ENCODE measurements around the gene ZNF497.
A peak's percentile ranks its signal among the peaks of the same experiment; 100 is the strongest.
"Not testable (repeated sequence)": the region's sequence is repeated elsewhere in the genome, so short reads cannot be mapped to it uniquely, and the experiment has no call there.

ZNF497 gene

GRCh38 chr19:58362272-58362994, at the start of gene ZNF497:
ZNF497 (minus strand) TSS chr19:58362751; CDS start chr19:58357635, 5,116 bp downstream.
- WGBS (ENCODE audit: insufficient coverage, insufficient read length), result no CpG with 5 or more reads among the region's 74 CpGs
- Histone ChIP-seq H3K4me3 (ENCODE audit: low read length) (peak within 1 kb of the TSS; percentile 66), H3K27me3 (ENCODE audit: control insufficient read depth, insufficient read depth, low read length) (no peaks in the 10 kb centered on the region), H3K27ac (ENCODE audit: low read length) (no peak within 1 kb of the TSS), H3K36me3 (ENCODE audit: control insufficient read depth, insufficient read depth, low read length) (no peaks in the 10 kb centered on the region; the same call in 1 of the 2 replicates), H3K9me3 (ENCODE audit: control insufficient read depth, insufficient read depth, low read length) (no peaks in the 10 kb centered on the region), H3K4me1 (ENCODE audit: control insufficient read depth, insufficient read depth, low read length) (peaks cover 2% of the 10 kb centered on the region; the same call in 1 of the 2 replicates)
- DNase-seq (ENCODE audit: low read depth, low spot score), result peak; percentile 93

GRCh38 chr19:58409010-58409790, 46.6 kb upstream of the ZNF497 start:
- Histone ChIP-seq H3K27ac (ENCODE audit: low read length) (no peak overlapping the region), H3K9me3 (ENCODE audit: control insufficient read depth, insufficient read depth, low read length) (no peaks in the 10 kb centered on the region), H3K27me3 (ENCODE audit: control insufficient read depth, insufficient read depth, low read length) (no peaks in the 10 kb centered on the region), H3K36me3 (ENCODE audit: control insufficient read depth, insufficient read depth, low read length) (no peaks in the 10 kb centered on the region), H3K4me1 (ENCODE audit: control insufficient read depth, insufficient read depth, low read length) (peaks cover 6% of the 10 kb centered on the region), H3K4me3 (ENCODE audit: low read length) (peak overlapping the region; percentile 65; the same call in 1 of the 2 replicates)
- DNase-seq (ENCODE audit: low read depth, low spot score), result no peak
- no CpG with 5 or more reads among the region's 34 CpGs for WGBS (ENCODE audit: insufficient coverage, insufficient read length)

- H3K27ac ChIP-seq (ENCODE audit: low read length), result no peak within 1 kb of the TSS
- WGBS (ENCODE audit: insufficient coverage, insufficient read length), result no CpG with 5 or more reads among the region's 100 CpGs
- peak; percentile 86 for DNase-seq (ENCODE audit: low read depth, low spot score)
These were observed 45.8 kb upstream of the ZNF497 start, which contains the start of gene ZNF584 for GRCh38 chr19:58408152-58409009. ZNF584 (plus strand) TSS chr19:58408649; CDS start chr19:58409148, 499 bp downstream.

GRCh38 chr19:58407658-58408151, 45.2 kb upstream of the ZNF497 start:
- no peak for DNase-seq (ENCODE audit: low read depth, low spot score)
- Histone ChIP-seq H3K27me3 (ENCODE audit: control insufficient read depth, insufficient read depth, low read length) (no peaks in the 10 kb centered on the region), H3K4me1 (ENCODE audit: control insufficient read depth, insufficient read depth, low read length) (peaks cover 6% of the 10 kb centered on the region), H3K36me3 (ENCODE audit: control insufficient read depth, insufficient read depth, low read length) (no peaks in the 10 kb centered on the region), H3K4me3 (ENCODE audit: low read length) (peak overlapping the region; percentile 75), H3K9me3 (ENCODE audit: control insufficient read depth, insufficient read depth, low read length) (no peaks in the 10 kb centered on the region), H3K27ac (ENCODE audit: low read length) (no peak overlapping the region)
- no CpG with 5 or more reads among the region's 22 CpGs for WGBS (ENCODE audit: insufficient coverage, insufficient read length)

More at GRCh38 chr19:58408152-58409009, 45.8 kb upstream of the ZNF497 start, which contains the start of gene ZNF584:
- Histone ChIP-seq H3K4me3 (ENCODE audit: low read length) (peak within 1 kb of the TSS; percentile 75), H3K9me3 (ENCODE audit: control insufficient read depth, insufficient read depth, low read length) (no peaks in the 10 kb centered on the region), H3K36me3 (ENCODE audit: control insufficient read depth, insufficient read depth, low read length) (no peaks in the 10 kb centered on the region), H3K4me1 (ENCODE audit: control insufficient read depth, insufficient read depth, low read length) (peaks cover 6% of the 10 kb centered on the region), H3K27me3 (ENCODE audit: control insufficient read depth, insufficient read depth, low read length) (no peaks in the 10 kb centered on the region)

- no CpG with 5 or more reads among the region's 10 CpGs for WGBS (ENCODE audit: insufficient coverage, insufficient read length)
- Histone ChIP-seq H3K9me3 (ENCODE audit: control insufficient read depth, insufficient read depth, low read length) (no peaks in the 10 kb centered on the region), H3K27me3 (ENCODE audit: control insufficient read depth, insufficient read depth, low read length) (no peaks in the 10 kb centered on the region), H3K4me3 (ENCODE audit: low read length) (no peak overlapping the region; the same call in 1 of the 2 replicates), H3K27ac (ENCODE audit: low read length) (no peak overlapping the region), H3K36me3 (ENCODE audit: control insufficient read depth, insufficient read depth, low read length) (no peaks in the 10 kb centered on the region), H3K4me1 (ENCODE audit: control insufficient read depth, insufficient read depth, low read length) (peaks cover 6% of the 10 kb centered on the region)
- DNase-seq (ENCODE audit: low read depth, low spot score), result no peak
These were observed 44.5 kb upstream of the ZNF497 start for GRCh38 chr19:58406818-58407657.

- not testable (repeated sequence) for H3K4me1 ChIP-seq (ENCODE audit: control insufficient read depth, insufficient read depth, low read length); H3K9me3 ChIP-seq (ENCODE audit: control insufficient read depth, insufficient read depth, low read length); H3K4me3 ChIP-seq (ENCODE audit: low read length); H3K27me3 ChIP-seq (ENCODE audit: control insufficient read depth, insufficient read depth, low read length); DNase-seq (ENCODE audit: low read depth, low spot score); H3K36me3 ChIP-seq (ENCODE audit: control insufficient read depth, insufficient read depth, low read length); H3K27ac ChIP-seq (ENCODE audit: low read length)
- no CpG with 5 or more reads among the region's 5 CpGs for WGBS (ENCODE audit: insufficient coverage, insufficient read length)
These were observed 41.4 kb upstream of the ZNF497 start for GRCh38 chr19:58403920-58404478.

GRCh38 chr19:58401840-58402421, 39.4 kb upstream of the ZNF497 start:
- H3K4me3 ChIP-seq (ENCODE audit: low read length), result peak overlapping the region; percentile 65; the same call in 1 of the 2 replicates
- peaks cover 6% of the 10 kb centered on the region; the same call in 1 of the 2 replicates for H3K4me1 ChIP-seq (ENCODE audit: control insufficient read depth, insufficient read depth, low read length)
- H3K36me3 ChIP-seq (ENCODE audit: control insufficient read depth, insufficient read depth, low read length), result no peaks in the 10 kb centered on the region
- no peaks in the 10 kb centered on the region for H3K9me3 ChIP-seq (ENCODE audit: control insufficient read depth, insufficient read depth, low read length)
- no CpG with 5 or more reads among the region's 23 CpGs for WGBS (ENCODE audit: insufficient coverage, insufficient read length)
- H3K27ac ChIP-seq (ENCODE audit: low read length), result no peak overlapping the region
- no peaks in the 10 kb centered on the region; the same call in 1 of the 2 replicates for H3K27me3 ChIP-seq (ENCODE audit: control insufficient read depth, insufficient read depth, low read length)
- DNase-seq (ENCODE audit: low read depth, low spot score), result no peak

- WGBS (ENCODE audit: insufficient coverage, insufficient read length), result no CpG with 5 or more reads among the region's 80 CpGs
- peaks cover 7% of the 10 kb centered on the region; the same call in 1 of the 2 replicates for H3K4me1 ChIP-seq (ENCODE audit: control insufficient read depth, insufficient read depth, low read length)
- no peaks in the 10 kb centered on the region for H3K9me3 ChIP-seq (ENCODE audit: control insufficient read depth, insufficient read depth, low read length)
- no peaks in the 10 kb centered on the region for H3K36me3 ChIP-seq (ENCODE audit: control insufficient read depth, insufficient read depth, low read length)
- H3K27me3 ChIP-seq (ENCODE audit: control insufficient read depth, insufficient read depth, low read length), result no peaks in the 10 kb centered on the region; the same call in 1 of the 2 replicates
- H3K4me3 ChIP-seq (ENCODE audit: low read length), result peak overlapping the region; percentile 65
- H3K27ac ChIP-seq (ENCODE audit: low read length), result no peak overlapping the region
- peak; percentile 98 for DNase-seq (ENCODE audit: low read depth, low spot score)
These were observed 38.6 kb upstream of the ZNF497 start for GRCh38 chr19:58400916-58401839.

Measured in iPS DF 6.9 (cell line).